Right lobe of liver (tissue), 4 donors: ENCODE measurements around the gene CCDC197.

Experiments used
- CTCF ChIP-seq, 4 donors: fragments of 200-600 bp in 3 of 4; fragments of 450-650 bp in 1 of 4; IDR thresholded peaks; one replicate each; pipeline versions ENCODE4 v1.5.1 to v1.8.0; 2016 to 2022; ENCODE audit warnings: antibody characterized with exemption in 4 of 4, mild to moderate bottlenecking in 2 of 4
- POLR2A ChIP-seq: fragments of 450-650 bp; IDR thresholded peaks from one replicate; pipeline ENCODE4 v1.6.1; 2017; ENCODE audit warnings: antibody characterized with exemption, mild to moderate bottlenecking
- donor health status: DM: no; HTN: no; CAD: no.
- donor health status: DM: no; HTN: no; CAD: no.
- donor health status: DM: no; HTN: yes; CAD: no.

- TF ChIP-seq CTCF (IDR thresholded peaks at IDR 0.05), result no peak
- TF ChIP-seq POLR2A, result no peak
Measured at GRCh38 chr14:94045101-94045500, 48.0 kb downstream of the CCDC197 start.
